ENCODE results near the gene NXPE3.
A peak's percentile ranks its signal among the peaks of the same experiment; 100 is the strongest.

Gene NXPE3

DNA sequence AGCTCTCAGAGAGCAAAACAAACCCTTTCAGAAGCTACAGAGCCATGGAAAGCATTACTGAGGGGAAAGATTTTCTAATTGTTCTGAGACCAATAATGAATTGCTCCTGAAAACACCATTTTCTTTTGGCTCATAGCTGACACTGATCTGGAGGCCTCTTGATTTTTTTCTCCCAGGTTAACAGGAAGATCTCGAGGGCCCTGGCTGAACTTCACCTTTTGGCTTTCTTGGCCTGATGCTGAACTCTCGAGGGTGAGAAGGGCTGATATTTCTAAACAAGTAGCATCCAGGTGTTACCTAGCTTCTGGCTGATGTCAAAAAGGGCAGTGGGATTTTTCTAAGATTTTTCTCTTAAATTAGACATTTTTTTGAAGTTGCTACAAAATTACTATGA is 50.4 kb downstream of the NXPE3 start:
- ATAC-seq: no peak

- no peak for ATAC-seq
Observed at GRCh38 chr3:101829874-101830273, 50.9 kb downstream of the NXPE3 start.

DNA sequence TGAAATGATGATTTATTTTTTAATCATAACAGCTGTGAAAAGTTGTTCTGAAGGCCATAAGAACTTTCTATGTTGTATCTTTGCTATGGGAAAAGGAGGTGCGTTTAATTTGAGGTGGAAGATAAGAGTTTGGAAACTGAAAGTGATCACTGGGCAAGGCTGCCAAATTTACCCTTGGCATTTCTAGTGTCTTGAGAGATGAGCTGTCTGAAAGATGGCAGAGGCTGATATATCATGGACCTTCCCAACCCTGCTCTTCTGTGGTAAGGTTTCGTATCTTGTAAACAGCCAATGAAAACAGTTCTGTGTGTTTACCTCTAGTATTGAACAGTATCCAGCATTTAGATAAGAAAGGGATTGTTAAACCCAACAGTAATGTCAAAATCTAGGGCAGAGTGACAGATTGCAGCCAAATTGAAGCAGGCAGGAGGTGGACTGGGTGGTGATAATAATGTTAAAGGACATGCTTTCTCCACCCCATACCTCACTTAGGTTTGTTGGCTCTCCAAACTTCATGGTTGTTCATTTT is 54.5 kb downstream of the NXPE3 start:
- ATAC-seq: peak in 1 of 2 donors; percentile 20

DNA sequence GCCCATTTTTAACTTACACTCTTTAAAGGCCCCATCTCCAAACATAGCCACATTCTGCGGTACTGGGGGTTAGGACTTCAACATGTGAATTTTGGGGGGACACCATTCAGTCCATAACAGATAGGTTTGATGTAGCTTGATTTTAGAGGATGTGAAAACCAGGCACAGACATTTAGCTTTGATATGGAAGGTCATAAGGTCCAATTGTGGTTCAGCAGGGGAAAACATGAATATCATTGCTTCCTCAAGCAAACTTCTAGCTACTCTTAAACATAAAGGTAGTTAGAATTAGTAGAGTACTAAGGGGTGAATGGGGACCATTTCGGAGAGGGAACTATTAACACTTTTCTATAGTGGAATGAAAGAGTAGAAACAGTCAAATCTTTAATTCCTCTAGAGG is 56.7 kb downstream of the NXPE3 start:
- ATAC-seq: no peak

DNA sequence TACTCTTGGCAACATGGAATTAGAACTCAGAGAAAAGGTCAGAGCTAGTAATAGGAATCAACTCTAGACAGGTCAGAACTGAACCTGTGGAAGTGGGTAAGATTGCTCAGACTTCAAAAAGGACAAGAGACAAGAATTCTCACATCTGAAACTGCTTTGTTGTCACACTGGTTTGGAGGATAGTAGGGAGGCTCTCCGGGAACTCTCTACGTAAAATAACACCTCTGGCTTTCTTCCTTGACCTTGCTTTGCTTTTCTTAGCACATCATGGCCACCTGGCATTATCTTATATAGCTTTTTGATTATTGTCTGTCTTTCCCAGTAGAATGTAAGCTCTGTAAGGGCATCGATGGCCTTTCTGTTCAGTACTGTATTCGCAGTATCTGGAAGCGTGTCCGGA is 57.1 kb downstream of the NXPE3 start:
- ATAC-seq: no peak

DNA sequence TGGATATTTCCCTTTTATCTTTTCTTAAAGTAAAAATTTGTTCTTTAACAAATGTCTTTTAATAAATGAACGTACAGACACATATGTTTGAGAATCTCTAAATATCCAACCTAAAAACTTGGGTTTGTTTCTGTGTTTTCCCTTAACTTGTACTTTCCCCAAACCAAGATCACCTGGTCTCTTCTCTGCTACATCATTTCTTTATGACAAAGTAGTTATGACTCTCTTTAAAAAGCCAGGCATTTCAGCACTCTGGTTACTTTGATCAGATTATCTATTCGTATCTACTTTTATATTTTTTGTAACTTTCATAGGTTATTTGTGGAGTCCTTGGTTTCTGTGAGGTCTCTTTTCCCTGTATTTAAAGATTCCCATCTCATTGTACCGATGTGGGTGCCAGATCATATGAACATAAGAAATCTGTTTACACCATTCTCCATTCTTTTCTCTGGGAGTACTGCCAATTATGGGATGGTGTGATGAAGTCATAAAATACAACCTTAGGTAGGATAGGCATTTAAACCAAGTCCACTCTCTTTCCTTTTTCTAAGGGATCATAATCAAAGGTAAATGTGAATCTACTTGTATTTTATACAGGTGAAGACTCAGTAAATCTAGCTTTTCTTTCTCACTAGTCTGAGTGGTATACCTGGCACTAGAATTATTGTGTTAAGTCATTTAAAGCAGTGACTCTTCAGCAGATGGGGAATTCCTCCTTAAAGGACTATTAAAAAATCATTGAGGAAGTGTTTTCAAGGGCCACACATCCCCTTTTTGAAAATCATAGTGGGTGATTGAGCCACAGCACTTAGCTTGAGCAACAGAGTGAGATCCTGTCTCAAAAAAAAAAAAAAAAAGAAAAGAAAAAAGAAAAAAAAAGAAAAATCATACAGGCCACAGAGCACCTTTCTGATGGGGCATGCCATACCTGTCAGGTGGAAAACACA is 57.9 kb downstream of the NXPE3 start:
- peak in 1 of 2 donors; percentile 38 for ATAC-seq

- no peak for ATAC-seq
Observed at GRCh38 chr3:101838691-101839090, 59.7 kb downstream of the NXPE3 start.

GRCh38 chr3:101840066-101840465 is 61.1 kb downstream of the NXPE3 start:
- no peak for ATAC-seq

- no peak for ATAC-seq
Observed at GRCh38 chr3:101842245-101842934, 63.4 kb downstream of the NXPE3 start.

GRCh38 chr3:101842935-101843330 is 63.9 kb downstream of the NXPE3 start:
- ATAC-seq: no peak

- no peak for ATAC-seq
Observed at GRCh38 chr3:101845425-101845824, 66.4 kb downstream of the NXPE3 start.

- no peak for ATAC-seq
Observed at GRCh38 chr3:101846709-101847108, 67.7 kb downstream of the NXPE3 start.

DNA sequence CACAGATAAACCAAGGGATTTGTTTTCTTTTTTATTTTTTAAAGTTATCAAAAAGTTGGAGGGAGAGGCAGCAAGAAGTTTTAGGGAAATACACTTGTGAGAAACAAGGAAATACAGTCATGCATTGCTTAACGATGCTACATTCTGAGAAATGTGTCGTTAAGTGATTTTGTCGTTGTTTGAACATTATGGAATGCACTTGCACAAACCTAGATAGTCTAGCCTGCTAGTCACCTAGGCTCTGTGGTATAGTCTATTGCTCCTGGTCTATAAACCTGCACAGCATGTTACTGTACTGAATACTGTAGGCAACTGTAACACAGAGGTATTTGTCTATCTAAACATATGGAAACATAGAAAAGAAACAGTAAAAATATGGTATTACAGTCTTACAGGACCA is 68.3 kb downstream of the NXPE3 start:
- no peak for ATAC-seq

- ATAC-seq: no peak
Observed at GRCh38 chr3:101848326-101848725, 69.3 kb downstream of the NXPE3 start.

DNA sequence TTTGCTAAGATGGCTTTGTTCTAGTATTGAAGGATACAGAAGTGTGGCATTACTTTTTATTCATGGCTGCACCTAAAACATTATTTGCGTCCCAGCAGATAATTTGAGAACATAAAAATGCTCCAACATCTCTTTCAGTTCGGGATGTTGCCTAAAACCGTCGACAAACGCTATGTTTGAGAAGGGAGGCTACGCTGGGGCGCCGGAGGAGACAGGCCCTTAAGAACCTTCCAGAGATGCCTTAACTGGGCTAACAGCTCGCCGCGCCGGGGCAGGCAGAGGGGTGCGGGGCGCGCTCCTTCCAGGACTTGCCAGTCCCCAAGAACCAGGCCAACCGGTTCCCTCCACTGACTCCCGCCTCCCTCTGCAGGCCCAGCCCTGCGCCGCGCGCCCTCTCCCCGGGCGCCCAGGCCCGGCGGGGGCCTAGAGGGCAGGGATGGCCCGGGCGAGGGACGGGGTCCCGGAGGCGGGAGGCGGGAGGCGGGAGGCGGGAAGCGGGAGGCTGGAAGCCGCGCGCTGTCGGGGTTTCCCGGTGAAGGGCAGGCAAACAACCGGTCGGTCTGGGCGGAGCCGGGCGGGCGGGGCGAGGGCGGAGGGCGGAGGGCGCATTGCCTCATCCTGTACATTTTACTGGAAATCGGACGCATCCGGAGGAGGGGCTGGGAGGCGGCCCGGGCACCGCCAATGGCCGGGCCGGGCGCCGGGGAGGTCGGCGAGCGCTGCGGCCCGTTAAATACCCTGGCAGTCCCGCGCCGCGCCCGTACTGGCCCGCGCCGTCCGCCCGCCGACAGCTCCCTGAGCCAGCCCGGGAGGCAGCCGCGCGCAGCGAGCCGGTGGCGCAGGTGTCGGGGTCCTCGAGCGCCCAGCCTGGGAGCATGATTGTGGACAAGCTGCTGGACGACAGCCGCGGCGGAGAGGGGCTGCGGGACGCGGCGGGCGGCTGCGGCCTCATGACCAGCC is 70.0 kb downstream of the NXPE3 start, which contains the start of gene NFKBIZ:
Gene NFKBIZ (plus strand): TSS at position 761 of the 960 bp plus-strand sequence. CDS start 115 bp downstream, at position 876.
- ATAC-seq: peak; percentile 66 to 70

DNA sequence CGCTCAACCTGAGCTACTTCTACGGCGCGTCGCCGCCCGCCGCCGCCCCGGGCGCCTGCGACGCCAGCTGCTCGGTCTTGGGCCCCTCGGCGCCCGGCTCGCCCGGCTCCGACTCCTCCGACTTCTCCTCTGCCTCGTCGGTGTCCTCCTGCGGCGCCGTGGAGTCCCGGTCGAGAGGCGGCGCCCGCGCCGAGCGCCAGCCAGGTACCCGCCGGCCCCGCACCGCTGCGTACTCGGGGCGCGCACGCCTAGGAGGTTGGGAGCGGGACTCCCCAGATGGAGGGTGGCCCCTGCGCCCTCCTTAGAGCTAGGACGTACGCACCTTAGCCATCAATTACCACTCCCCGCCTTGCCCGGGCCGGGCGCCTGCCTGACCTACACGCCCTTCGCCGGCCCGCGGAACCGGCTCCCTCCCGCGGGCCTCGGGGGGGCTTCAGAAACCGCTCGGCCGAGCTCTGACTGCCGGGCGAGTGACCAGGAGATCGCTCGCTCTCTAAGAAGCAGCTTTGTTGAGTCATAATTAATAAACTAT is 70.8 kb downstream of the NXPE3 start:
- ATAC-seq: peak; percentile 23 to 25

- peak; percentile 29 to 41 for ATAC-seq
Observed at GRCh38 chr3:101850246-101851051, 71.4 kb downstream of the NXPE3 start.

GRCh38 chr3:101851072-101851770 is 72.2 kb downstream of the NXPE3 start:
- peak; percentile 49 to 54 for ATAC-seq

GRCh38 chr3:101851850-101852714 is 73.1 kb downstream of the NXPE3 start:
- ATAC-seq: no peak

All from activated CD4-positive, CD25-positive, alpha-beta regulatory T cell treated with anti-CD3 and anti-CD28 coated beads, Interleukin-2, amount 50 U/mL, for 24 hours (primary cell).